Esophagus muscularis mucosa (tissue), 4 donors: ENCODE data around the gene CENPQ. TPM values are rescaled to one million over a fixed set of nuclear protein-coding genes. Genes with fewer than 3 reads are reported as not detected.
"Not testable (repeated sequence)": the region's sequence is repeated elsewhere in the genome, so short reads cannot be mapped to it uniquely, and the experiment has no call there.

Experiments used
- DNase-seq: peaks from one replicate; pipeline ENCODE4 v3.0.0-alpha.2; 2017; ENCODE audit errors: extremely low spot score
- H3K27ac ChIP-seq, 4 donors: fragments of 200-600 bp; sonication (generic); replicated peaks in 1 of 4; 1 replicate in 3 of 4; 2 replicates in 1 of 4; pipeline ENCODE4 v1.5.1; 2016 to 2019; ENCODE audit warnings: mild to moderate bottlenecking in 1 of 4
- H3K27me3 ChIP-seq, 4 donors: fragments of 200-600 bp; sonication (generic); one replicate each; pipeline versions ENCODE4 v1.5.1 to v1.6.0; 2016 to 2019
- H3K36me3 ChIP-seq, 4 donors: fragments of 200-600 bp; sonication (generic); one replicate each; pipeline ENCODE4 v1.5.1; 2016 to 2019
- H3K4me1 ChIP-seq, 4 donors: fragments of 200-600 bp; sonication (generic); one replicate each; pipeline ENCODE4 v1.5.1; 2016 to 2019
- H3K4me3 ChIP-seq, 4 donors: fragments of 200-600 bp; sonication (generic); 1 replicate in 2 of 4; 2 replicates in 2 of 4; pipeline ENCODE4 v1.5.1; 2016 to 2019; ENCODE audit warnings: mild to moderate bottlenecking in 4 of 4, moderate library complexity in 1 of 4
- H3K9me3 ChIP-seq, 4 donors: fragments of 200-600 bp; sonication (generic); 1 replicate in 3 of 4; 2 replicates in 1 of 4; pipeline ENCODE4 v1.5.1; 2016 to 2019
- EP300 ChIP-seq: sonication (generic); formaldehyde crosslinking; IDR thresholded peaks from one replicate; pipeline ENCODE4 v1.6.1; 2017; ENCODE audit warnings: antibody characterized with exemption
- POLR2A ChIP-seq: fragments of 450-650 bp; IDR thresholded peaks from one replicate; pipeline ENCODE4 v1.6.1; 2017; ENCODE audit warnings: antibody characterized with exemption, moderate library complexity, mild to moderate bottlenecking, low read depth
- POLR2AphosphoS5 ChIP-seq, 2 donors: sonication (generic); formaldehyde crosslinking; IDR thresholded peaks; one replicate each; pipeline ENCODE4 v1.6.1; 2017; ENCODE audit warnings: antibody characterized with exemption in 2 of 2
- WGBS: methylation state at CpG from one replicate; pipeline ENCODE4 v1.1.5; 2018; 5-methylcytosine and 5-hydroxymethylcytosine counted together
- intact Hi-C: fragments of 100-400 bp; cut with DNase I; formaldehyde crosslinking; loops from one replicate; pipeline ENCODE4 v1.15.1; 2023
- total RNA-seq, 4 donors: library from RNA; depleted of rRNA; stranded (reverse); fragments of >200 nt; gene quantifications; one replicate each; pipeline versions ENCODE4 v1.1.0 to v1.2.1, GENCODE V29; 2016
- TF ChIP-seq, protein P1 (sequence below), 3 experiments: fragments of 200-600 bp in 2 of 3; fragments of 450-650 bp in 1 of 3; sonication (generic) in 2 of 3; IDR thresholded peaks; one replicate each; pipeline ENCODE4 v1.5.1; 2017 to 2019; ENCODE audit warnings: antibody characterized with exemption in 3 of 3, mild to moderate bottlenecking in 2 of 3, moderate library complexity in 1 of 3

CENPQ gene
- total RNA-seq, 4 donors from 2014 or later: 2.9 to 5.6 (median 4.7) TPM

DNA sequence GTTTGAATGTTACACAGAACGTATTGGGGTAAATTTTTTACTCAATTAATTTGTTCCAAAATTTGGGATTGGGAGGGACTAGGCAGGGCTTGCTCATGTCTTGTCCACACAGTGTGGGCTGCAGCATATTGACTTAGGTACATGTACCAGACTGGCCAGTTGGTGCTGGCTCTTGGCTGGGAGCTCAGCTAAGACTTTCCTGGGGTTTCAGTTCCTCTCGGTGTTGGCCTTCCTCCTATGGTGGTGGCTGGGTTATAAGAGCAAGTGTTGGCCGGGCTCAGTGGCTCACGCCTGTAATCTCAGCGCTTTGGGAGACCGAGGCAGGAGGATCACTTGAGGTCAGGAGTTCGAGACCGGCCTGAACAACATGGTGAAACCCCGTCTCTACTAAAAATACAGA lies 4.9 kb downstream of the CENPQ start:
- no peak for DNase-seq
- intact Hi-C loops: no loop called here
- Histone ChIP-seq H3K4me3 (no peak overlapping the region), H3K4me1 (peaks cover 8 to 9% (median 9%) of the 10 kb centered on the region in 4 donors), H3K9me3 (no peaks in the 10 kb centered on the region), H3K36me3 (peaks cover 0 to 18% (median 2%) of the 10 kb centered on the region in 4 donors), H3K27me3 (no peaks in the 10 kb centered on the region), H3K27ac (no peak overlapping the region)
- TF ChIP-seq, protein P1, sequence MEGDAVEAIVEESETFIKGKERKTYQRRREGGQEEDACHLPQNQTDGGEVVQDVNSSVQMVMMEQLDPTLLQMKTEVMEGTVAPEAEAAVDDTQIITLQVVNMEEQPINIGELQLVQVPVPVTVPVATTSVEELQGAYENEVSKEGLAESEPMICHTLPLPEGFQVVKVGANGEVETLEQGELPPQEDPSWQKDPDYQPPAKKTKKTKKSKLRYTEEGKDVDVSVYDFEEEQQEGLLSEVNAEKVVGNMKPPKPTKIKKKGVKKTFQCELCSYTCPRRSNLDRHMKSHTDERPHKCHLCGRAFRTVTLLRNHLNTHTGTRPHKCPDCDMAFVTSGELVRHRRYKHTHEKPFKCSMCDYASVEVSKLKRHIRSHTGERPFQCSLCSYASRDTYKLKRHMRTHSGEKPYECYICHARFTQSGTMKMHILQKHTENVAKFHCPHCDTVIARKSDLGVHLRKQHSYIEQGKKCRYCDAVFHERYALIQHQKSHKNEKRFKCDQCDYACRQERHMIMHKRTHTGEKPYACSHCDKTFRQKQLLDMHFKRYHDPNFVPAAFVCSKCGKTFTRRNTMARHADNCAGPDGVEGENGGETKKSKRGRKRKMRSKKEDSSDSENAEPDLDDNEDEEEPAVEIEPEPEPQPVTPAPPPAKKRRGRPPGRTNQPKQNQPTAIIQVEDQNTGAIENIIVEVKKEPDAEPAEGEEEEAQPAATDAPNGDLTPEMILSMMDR (IDR thresholded peaks at IDR 0.05): no peak
- TF ChIP-seq EP300 (no peak), POLR2AphosphoS5 (IDR thresholded peaks at IDR 0.05) (no peak), POLR2A (no peak)
- 97% methylated on average over 8 of the region's 9 CpGs for WGBS

DNA sequence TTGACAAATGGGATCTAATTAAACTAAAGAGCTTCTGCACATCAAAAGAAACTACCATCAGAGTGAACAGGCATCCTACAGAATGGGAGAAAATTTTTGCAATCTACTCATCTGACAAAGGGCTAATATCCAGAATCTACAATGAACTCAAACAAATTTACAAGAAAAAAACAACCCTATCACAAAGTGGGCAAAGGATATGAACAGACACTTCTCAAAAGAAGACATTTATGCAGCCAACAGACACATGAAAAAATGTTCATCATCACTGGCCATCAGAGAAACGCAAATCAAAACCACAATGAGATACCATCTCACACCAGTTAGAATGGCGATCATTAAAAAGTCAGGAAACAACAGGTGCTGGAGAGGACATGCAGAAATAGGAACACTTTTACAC lies 13.4 kb downstream of the CENPQ start:
- 100% methylated on average over 2 of the region's 2 CpGs for WGBS
- H3K4me3 ChIP-seq, H3K27ac ChIP-seq, H3K27me3 ChIP-seq, intact Hi-C loops, DNase-seq, H3K9me3 ChIP-seq, H3K4me1 ChIP-seq: not testable (repeated sequence)
- H3K36me3 ChIP-seq: peaks cover 0 to 31% (median 10%) of the 10 kb centered on the region in 4 donors

DNA sequence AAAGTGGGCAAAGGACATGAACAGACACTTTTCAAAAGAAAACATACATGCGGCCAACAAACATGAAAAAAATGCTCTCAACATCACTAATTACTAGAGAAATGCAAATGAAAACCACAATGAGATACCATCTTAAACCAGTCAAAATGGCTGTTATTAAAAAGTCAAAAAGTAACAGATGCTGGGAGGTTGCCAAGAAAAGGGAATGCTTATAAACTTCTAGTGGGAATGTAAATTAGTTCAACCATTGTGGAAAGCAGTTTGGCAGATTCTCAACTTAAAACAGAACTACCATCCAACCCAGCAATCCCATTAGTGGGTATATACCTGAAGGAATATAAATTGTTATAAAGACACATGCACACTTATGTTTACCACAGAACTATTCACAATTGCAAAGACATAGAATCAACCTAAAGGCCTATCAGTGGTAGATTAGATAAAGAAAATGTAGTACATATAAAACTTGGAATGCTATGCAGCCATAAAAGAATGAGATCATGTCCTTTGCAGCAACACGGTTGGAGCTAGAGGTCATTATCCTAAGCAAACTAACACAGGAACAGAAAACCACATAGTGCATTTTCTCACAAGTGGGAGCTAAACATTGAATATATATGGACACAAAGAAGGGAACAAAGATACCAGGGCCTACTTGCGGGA lies 16.3 kb downstream of the CENPQ start:
- no peaks in the 10 kb centered on the region for H3K9me3 ChIP-seq
- no peak for TF ChIP-seq POLR2A
- TF ChIP-seq, protein P1 (IDR thresholded peaks at IDR 0.05): no peak
- TF ChIP-seq POLR2AphosphoS5 (IDR thresholded peaks at IDR 0.05): no peak
- TF ChIP-seq EP300: no peak
- intact Hi-C loops: no loop called here
- H3K4me3 ChIP-seq: no peak overlapping the region
- H3K27me3 ChIP-seq: no peaks in the 10 kb centered on the region
- H3K4me1 ChIP-seq: no peaks in the 10 kb centered on the region
- peaks cover 0 to 22% (median 5%) of the 10 kb centered on the region in 4 donors for H3K36me3 ChIP-seq
- WGBS: 96% methylated on average over 3 of the region's 3 CpGs
- DNase-seq: no peak
- no peak overlapping the region for H3K27ac ChIP-seq

DNA sequence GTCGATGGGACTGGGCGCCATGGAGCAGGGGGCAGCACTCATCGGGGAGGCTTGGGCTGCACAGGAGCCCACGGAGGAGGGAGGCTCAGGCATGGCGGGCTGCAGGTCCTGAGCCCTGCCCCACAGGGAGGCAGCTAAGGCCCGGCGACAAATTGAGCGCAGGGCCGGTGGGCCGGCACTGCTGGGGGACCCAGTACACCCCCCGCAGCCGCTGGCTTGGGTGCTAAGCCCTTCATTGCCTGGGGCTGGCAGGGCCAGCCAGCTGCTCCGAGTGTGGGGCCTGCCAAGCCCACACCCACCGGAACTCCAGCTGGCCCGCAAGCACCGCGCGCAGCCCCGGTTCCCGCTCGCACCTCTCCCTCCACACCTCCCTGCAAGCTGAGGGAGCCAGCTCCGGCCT lies 18.7 kb downstream of the CENPQ start:
- H3K4me1 ChIP-seq, H3K9me3 ChIP-seq, DNase-seq, H3K27me3 ChIP-seq, intact Hi-C loops, H3K27ac ChIP-seq, H3K4me3 ChIP-seq: not testable (repeated sequence)
- peaks cover 0 to 22% (median 5%) of the 10 kb centered on the region in 4 donors for H3K36me3 ChIP-seq
- WGBS: 100% methylated on average over 4 of the region's 22 CpGs

DNA sequence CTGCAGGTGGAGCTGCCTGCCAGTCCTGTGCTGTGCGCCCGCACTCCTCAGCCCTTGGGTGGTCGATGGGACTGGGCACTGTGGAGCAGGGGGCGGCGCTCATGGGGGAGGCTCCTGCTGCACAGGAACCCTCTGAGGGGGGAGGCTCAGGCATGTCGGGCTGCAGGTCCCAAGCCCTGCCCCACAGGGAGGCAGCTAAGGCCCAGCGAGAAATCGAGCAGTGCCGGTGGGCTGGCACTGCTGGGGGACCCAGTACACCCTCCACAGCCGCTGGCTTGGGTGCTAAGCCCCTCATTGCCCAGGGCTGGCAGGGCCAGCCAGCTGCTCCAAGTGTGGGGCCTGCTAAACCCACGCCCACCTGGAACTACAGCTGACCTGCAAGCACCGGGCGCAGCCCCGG lies 20.2 kb downstream of the CENPQ start:
- H3K27ac ChIP-seq, DNase-seq, intact Hi-C loops, H3K4me3 ChIP-seq, H3K4me1 ChIP-seq, H3K9me3 ChIP-seq, H3K27me3 ChIP-seq: not testable (repeated sequence)
- 80% methylated on average over 6 of the region's 14 CpGs for WGBS
- H3K36me3 ChIP-seq: peaks cover under 1 to 26% (median 7%) of the 10 kb centered on the region in 4 donors

DNA sequence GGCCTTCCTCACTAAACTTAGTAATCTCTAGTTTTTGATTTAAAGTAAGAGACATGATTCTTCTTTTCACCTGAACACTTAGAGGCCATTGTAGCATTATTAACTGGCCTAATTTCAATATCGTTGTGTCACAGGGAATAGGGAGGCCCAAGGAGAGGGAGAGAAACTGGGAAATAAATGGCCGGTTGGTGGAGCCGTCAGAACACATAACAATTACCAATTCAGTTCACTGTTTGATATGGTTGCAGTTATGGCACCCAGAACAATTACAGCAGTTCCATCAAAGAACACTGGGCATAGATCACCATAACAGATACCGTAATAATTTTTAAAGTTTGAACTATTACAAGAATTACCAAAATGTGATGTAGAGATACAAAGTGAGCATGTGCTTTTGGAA lies 27.5 kb downstream of the CENPQ start:
- TF ChIP-seq POLR2A: no peak
- TF ChIP-seq POLR2AphosphoS5 (IDR thresholded peaks at IDR 0.05): no peak
- TF ChIP-seq EP300: no peak
- TF ChIP-seq, protein P1 (IDR thresholded peaks at IDR 0.05): no peak
- DNase-seq: no peak
- Histone ChIP-seq H3K27me3 (no peaks in the 10 kb centered on the region), H3K4me1 (no peaks in the 10 kb centered on the region), H3K4me3 (no peak overlapping the region), H3K36me3 (peaks cover 14 to 67% (median 34%) of the 10 kb centered on the region in 4 donors), H3K27ac (no peak overlapping the region), H3K9me3 (no peaks in the 10 kb centered on the region)
- intact Hi-C loops: no loop called here
- WGBS: 98% methylated on average over 4 of the region's 4 CpGs
